HG02798 (cell line): ENCODE measurements around the gene GLIPR1.
"Not testable (repeated sequence)": the region's sequence is repeated elsewhere in the genome, so short reads cannot be mapped to it uniquely, and the experiment has no call there.

Experiments used
- ATAC-seq: cut with Tn5 transposase; IDR thresholded peaks from one replicate; pipeline ENCODE4 v1.9.1; 2021; ENCODE audit warnings: mild to moderate bottlenecking; ENCODE audit not compliant: unreplicated experiment, poor library complexity

GLIPR1 gene

DNA sequence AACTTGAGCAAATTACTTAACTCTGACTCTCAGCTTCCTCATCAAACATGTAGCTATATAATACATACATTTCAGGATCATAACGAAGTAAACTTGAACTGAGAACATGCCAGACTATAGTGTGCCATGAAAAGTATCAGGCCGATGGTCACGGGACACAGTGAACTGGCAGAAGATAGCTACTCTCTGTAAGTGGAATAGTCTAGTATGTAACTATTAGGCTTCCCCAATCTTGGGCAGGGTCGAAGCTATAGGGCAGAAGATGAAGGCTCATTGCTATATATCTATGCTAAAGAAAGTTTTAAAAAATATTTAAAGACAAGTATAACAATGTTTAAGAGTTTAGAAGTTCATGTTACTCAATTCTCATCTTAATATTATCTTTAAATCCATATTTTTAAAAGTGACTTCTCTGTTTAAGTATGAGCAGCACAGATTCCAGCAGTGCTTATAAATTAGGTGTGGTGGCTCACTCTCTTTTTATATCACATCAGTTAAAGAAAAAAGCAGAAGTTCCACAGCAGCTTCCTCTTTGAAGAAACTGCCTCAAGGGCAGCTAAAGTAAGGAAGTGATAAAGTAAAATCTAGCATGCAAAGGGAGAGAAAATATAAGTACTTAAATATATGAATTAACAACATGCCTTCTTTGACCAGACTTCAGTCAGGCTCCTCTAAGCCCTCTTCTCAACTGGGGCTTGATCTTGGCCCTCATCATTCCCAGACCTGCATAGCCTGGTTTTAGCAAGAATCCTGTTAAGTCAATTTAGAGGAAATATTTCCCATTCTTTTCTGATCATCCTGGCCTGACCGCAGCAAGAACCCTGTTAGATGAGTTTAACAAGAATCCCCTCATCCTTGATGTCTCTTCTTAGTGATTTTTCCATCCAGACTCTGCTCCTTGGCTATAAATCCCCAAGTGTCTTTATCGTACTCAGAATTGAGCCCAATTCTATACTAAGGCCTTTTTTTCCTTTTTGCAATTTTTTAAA, 8.4 kb upstream of the GLIPR1 start:
- peak; percentile 40 for ATAC-seq

DNA sequence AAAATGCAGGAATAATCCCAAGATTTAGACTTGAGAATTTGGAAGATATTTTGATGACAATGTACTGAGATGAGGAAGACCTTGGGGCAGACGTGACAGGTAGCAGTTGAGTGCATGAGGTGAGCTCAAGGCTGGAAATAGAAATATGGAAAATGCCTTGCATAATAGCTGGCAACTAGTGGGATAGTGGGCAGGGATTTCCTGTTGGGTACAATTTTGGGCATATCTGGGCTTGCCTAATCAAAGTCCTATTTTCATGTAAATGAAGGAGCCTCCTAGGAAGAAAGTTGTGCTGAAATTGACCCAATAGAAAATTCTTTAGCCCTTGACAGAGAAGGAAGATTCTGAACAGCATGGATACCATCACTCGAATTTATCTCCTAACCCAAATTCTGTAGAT, 6.4 kb upstream of the GLIPR1 start:
- ATAC-seq, result no peak

DNA sequence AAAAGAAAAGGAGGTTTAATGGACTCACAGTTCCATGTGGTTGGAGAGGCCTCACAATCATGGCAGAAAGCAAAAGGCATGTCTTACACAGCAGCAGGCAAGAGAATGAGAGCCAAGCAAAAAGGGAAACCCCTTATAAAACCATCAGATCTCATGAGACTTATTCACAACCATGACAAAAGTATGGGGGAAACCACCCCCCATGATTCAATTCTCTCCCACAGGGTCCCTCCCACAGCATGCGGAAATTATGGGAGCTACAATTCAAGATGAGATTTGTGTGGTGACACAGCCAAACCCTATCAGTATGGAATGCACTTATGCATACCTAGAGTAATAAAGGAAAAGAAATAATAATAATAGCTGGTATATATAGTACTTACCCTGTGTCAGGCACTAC, 4.5 kb upstream of the GLIPR1 start:
- ATAC-seq, result no peak

DNA sequence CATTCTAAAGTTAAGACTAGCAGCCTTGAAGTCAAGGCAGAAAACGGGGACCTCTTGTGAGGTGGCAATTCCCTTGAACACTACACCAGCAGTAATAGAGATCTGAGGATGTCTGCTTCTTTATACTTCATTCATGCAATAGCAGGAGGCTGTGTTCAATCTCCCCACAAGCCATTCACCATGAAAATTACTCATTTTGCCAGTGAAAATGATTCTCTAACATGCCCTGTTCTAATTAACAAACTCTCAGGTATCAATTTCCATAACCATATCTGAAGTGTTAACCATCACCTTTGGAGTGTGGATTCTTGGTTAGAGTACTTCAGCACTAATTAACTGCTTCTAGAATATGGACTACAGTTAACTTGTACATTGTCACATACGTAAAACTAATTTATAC, 3.4 kb upstream of the GLIPR1 start:
- no peak for ATAC-seq

DNA sequence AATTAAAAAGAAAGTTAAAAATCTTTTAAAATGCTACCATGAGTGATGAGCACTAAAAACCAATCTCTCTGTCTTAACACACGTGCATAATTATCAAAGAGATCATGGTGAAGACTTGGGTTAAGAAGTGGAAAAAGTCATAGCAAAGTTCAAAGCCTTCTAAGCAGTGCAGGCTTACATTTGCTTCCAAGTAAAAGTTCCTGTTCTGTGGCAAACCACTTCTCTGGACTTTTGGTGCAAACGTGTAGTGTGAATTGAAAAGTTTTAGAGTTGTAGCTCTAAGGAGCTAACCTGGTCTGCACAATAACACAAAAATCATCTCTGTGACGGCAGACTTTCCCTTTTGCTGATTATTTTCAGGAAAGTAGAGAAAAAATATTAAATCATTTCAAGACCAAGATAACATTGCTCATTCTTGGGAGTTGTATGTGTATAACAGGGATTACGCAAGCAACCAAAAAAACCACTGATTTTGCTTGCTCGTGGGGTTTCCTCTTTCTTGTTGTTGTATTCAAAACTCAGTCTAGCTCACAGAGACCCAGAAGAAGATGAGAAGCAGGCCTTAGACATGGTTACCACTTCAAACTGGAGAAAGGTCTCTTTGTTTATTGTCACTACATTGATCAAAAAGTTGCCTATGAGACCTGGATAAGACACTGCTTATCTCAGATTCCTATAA, 2.3 kb upstream of the GLIPR1 start:
- no peak for ATAC-seq

DNA sequence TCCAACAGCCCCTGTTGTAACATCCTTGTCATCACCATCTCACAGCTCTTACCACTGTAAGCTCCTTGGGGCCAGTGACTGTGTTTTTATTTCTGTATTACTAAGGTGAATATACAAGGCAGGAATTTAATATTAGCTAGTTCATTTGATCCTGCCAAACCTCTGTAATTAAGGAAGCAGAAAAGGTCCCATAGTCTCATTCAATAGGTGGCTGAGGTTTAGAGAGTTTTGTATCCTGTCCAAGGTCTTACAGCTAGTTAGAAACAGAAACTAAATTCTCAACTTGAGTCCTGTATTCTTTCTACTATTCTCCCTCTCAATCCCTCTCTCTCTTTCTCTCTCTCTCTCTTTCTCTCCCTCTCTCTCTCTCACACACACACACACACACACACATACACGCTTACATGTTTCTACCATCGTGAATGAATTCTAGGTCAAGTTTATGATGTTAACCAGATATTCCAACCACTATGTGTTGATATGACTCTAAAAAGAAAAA, 543 bp upstream of the GLIPR1 start:
- peak; percentile 38 for ATAC-seq

DNA sequence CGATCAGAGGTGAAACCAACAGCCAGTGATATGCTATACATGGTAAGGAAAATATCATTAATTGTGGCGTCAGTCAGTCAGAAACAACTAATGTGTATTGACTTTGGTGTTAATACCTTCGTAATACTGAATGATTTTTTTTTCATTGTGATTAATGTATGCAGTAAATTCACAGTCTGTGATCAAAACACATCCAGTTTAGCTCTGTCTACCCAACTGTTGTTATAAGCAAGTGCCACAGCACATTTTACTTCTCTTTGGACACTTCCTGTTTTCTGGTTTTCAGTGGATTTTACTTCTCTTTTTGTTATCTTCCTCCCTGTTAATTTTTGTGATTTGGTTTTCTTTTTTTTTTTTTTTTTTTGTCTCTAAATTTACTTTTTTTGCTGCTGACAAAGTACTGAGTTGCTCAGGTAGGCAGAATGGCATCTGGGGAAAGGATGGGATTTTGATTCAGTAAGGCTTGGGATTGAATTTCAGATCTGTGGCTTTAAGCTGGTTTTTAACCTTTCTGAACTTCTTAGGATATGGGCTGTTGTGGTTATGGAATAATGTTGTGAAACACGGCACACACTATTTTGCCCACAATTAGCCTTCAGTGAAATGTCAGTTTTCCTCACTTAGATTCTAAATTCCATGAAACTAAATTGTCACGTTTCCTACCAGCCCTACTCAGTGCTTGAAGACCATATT, 604 bp downstream of the GLIPR1 start:
- ATAC-seq, result peak; percentile 8

DNA sequence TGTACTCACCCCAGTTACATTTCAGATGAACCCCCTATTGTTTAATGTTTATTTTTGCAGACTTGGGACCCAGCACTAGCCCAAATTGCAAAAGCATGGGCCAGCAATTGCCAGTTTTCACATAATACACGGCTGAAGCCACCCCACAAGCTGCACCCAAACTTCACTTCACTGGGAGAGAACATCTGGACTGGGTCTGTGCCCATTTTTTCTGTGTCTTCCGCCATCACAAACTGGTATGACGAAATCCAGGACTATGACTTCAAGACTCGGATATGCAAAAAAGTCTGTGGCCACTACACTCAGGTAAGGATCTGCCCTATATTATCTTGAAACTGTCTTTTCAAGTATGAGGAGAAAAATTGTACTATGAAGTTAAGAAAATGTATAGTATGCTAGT, 1.2 kb downstream of the GLIPR1 start:
- no peak for ATAC-seq

DNA sequence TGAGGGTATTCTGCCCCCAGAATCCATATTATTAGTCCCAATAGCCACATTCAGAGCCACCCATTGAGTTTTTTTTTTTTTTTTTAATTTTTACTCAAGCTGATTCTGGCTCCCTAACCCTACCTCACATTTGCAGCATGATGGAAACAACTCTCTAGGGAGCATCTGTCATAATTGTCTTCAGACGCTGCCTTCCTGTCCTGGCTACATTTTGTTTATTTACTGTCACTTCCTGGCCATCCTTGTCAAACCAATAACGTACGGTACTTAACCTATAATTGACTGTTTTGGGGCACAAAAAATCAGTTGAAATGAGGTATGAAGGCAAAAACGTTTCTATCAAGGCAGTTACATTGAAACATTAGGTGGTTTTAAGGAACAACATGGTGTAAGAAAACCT, 2.1 kb downstream of the GLIPR1 start:
- no peak for ATAC-seq

DNA sequence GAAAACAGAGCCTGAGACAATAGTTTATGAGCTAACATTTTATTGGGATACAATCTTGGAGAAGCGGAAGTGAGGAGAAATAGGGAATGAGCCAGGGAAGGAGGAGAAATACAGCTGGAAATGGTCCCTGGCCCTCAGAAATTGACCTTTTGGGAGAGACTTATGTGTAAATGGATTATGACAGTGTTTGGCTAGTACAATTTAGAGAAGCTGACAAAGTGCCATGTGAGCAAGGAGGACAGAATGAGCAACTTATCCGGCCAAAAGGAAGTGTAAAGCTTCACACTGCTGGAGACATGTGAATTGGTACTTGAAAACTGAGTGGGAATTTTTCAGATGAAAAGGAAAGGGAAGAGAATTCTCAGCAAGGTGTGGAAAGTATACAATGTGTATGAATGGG, 2.9 kb downstream of the GLIPR1 start:
- no peak for ATAC-seq

DNA sequence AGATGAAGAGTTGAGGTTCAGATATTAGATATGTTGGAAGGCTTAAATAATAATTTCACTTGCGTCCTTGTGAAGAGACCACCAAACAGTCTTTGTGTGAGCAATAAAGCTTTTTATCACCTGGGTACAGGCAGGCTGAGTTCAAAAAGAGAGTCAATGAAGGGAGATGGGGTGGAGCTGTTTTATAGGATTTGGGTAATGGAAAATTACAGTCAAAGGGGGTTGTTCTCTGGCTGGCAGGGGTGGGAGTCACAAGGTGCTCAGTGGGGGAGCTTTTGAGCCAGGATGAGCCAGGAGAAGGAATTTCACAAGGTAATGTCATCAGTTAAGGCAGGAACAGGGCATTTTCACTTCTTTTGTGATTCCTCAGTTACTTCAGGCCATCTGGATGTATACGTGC, 3.9 kb downstream of the GLIPR1 start:
- ATAC-seq, result not testable (repeated sequence)

DNA sequence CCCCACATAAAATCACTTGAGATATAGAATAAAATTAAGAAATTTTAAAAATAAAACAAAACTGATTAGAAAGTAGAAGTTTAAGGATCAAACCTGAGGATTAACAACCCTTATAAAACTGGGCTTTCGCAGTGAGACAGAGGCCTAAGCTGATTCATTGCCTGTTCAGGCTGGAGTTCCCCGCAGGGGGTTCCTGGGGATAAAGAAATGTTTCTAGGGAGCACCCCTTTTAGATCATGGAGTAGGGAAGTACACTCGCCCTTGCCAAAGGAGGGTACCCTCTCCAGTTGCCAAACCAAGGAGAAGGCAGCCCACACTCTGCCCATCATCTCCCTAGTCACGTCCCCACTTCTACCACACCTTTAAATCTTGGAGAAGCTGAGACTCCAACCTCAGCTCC, 6.8 kb downstream of the GLIPR1 start:
- ATAC-seq, result no peak

DNA sequence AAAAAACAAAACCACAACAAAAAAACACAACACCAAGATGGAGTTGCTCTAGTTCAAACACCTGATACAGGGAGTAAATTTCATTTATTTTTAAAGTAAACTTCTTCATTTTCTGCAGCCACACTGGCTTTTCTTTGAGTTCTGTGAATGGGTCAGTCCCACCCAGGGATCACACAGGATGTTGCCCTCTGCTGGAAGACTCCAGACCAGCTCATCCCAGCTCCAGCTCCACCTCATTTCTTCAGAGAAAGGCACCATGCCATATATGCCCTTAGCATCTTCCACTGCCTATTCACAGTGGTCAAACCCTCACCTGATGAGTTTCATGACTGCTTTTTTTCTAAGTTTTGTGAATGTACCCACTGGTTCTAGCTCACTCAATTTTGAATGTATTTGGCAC, 8.0 kb downstream of the GLIPR1 start:
- peak; percentile 50 for ATAC-seq

DNA sequence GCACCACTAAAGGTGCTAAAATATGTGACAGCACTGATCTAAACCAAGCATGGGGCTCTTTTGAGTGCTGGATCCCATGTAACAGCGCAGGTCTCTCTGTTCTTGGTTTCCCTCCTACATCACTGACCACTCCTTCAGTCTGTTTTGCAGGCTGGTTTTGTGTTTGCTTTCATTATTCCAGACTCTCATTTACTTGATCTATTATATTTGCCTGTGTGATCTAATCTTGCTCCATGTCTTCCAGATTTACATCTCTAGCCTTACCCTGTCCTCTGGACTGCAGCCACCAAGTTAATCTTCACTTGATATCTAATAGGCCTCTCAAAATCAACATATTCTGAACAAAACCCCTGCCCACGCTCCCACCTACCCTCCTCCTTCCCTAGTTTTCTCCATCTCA, 8.6 kb downstream of the GLIPR1 start:
- peak; percentile 5 for ATAC-seq

DNA sequence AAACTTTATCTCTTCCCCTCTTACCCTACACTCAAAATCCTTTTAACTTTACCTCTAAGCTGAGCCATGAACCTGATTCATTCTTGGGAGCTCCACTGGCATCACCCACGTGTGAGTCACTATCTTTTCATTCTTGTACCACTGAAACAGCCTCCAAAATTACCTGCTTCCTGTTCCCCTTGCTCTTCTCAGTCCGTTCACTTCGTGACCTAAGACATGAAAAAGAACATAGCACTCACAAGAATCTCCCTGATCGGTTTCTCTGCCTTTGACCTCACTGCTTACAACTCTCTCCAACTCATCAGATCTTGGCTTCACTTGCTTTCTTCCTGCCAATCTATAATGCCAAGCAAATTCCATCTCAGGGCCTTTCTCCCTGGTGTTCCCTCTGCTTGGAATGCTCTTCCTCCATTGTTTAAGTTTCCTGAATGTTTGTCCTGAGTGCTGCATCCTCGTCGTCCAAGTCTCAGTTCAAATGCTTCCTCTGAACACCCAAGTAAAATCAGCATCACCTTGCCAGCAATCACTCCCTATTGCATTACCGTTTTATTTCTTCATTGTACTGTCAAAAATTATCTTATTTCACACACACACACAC, 9.2 kb downstream of the GLIPR1 start:
- ATAC-seq, result peak; percentile 55

DNA sequence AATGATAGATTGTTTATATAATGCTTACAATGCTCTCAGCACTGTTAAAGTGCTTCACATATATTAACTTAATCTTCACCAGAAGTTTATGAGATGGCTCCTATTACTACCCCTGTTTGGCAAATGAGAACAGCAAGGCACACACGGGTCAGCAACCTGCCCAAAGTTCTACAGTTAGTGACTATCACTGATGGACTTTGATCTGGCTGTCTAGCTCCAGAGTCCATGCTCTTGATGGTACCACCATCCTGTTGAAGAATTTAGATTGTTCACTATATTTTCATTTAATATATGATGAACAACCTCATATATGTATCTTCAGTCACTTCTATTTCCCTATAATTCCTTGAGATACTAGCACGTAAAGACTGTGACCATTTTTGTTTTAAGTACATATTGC, 10.6 kb downstream of the GLIPR1 start:
- ATAC-seq, result no peak

DNA sequence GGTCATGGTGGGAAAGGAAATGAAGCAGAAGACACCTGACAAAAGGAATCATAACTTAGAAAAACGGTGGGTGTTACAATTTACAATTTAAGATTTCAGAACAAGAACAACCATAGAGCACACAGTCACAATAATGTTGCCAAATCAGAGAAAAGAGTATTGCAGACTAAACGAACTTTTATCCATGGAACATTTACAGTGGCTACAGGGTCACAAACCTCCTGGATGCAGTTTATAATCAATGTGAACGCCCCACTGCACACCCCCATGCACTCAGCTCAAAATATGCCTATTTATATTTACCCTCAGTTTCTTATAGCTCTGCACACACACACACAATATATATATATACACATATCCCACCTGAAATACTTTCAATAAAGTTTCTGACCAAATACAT, 22.9 kb downstream of the GLIPR1 start:
- ATAC-seq, result no peak

DNA sequence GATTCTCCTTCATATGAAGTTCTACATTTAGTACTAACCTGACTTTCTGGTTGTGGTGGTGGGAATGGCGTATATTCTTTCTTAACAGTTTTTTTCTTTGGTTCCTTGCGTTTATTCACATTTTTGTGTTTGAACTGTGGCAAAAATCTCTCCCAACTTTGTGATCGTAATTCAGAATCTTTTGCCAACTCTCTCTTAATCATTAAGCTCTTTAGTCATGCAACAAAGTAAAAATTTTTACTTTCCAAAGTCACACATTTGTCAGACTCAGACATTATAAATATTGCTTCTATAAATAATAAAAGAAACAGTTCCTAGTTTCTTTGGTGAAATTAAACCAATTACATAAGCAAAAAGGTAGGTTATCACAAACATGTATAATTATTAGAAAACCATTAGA, 23.3 kb downstream of the GLIPR1 start:
- no peak for ATAC-seq

DNA sequence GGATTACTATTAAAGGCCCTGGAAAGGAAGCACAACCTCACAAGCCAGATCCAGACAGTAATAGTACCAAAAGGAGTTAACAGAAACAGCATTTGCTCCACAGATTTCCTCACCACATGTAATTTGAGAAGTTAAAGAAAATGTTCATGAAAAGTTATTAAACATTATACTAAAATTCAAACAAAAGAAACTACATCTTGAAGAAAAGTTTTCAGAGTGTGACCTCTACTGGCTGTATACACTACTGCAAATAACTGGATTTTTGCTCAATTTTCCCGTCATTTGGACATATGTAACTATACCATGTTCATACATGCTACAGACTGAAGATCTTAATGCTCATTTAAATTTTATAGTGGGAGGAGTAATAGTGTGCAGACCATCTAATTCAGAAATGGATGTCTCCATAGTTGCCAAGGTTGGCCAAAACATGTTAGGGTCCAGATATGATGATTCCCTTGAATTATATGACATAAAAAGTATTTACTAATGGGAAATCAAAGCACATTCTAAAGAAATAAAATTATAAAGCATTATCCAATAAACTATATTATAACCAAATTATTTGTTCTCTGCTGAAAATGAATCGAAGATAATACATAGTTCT, 25.3 kb downstream of the GLIPR1 start:
- no peak for ATAC-seq

DNA sequence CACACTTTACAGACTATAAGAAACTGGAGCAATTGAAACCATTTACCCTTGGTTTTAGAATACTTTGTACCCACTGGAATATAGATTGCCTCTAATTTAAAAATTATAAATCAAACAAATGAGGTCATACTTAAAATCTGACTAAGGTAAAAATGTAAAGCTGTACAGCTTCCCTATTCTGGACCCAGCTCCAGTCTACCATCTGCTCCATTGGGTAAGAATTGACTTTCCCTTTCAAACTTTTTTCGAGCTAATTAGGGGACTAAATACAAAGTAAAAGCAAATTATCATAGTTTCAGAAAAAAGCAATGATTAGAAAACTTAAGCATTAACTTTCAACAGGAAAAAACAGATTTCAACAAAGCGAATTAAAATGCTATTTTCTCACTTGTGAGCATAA, 26.5 kb downstream of the GLIPR1 start:
- no peak for ATAC-seq
